HepG2 (cell line): ENCODE measurements around the gene CIROP. TPM values are rescaled to one million over a fixed set of nuclear protein-coding genes. Genes with fewer than 3 reads are reported as not detected.

Experiments
- CREB1 ChIP-seq, 2 experiments: fragments of 450-650 bp in 1 of 2; IDR thresholded peaks; 2 replicates each; pipeline ENCODE4 v1.6.1; 2016 to 2017; ENCODE audit warnings: control low read depth in 1 of 2, mild to moderate bottlenecking in 1 of 2, missing compliant biosample characterization in 1 of 2, missing genetic modification characterization in 1 of 2
- ESRRA ChIP-seq: sonication (generic); formaldehyde crosslinking; IDR thresholded peaks from 2 replicates; pipeline ENCODE4 v1.5.1; 2020; ENCODE audit warnings: mild to moderate bottlenecking, low read depth, missing genetic modification reagents
- FUBP1 ChIP-seq: sonication (generic); formaldehyde crosslinking; IDR thresholded peaks from 2 replicates; pipeline ENCODE4 v1.5.1; 2020; ENCODE audit warnings: missing genetic modification reagents, mild to moderate bottlenecking, borderline replicate concordance
- GABPA ChIP-seq, 2 experiments: IDR thresholded peaks; 2 replicates each; pipeline ENCODE4 v1.6.1; 2011 to 2016; ENCODE audit warnings: low read depth in 2 of 2, low read length in 1 of 2, missing biosample characterization in 1 of 2, missing genetic modification characterization in 1 of 2
- GABPB1 ChIP-seq: IDR thresholded peaks from 2 replicates; pipeline ENCODE4 v1.6.1; 2016; ENCODE audit warnings: mild to moderate bottlenecking, missing genetic modification reagents, moderate library complexity, missing compliant biosample characterization
- JDP2 ChIP-seq: sonication (generic); formaldehyde crosslinking; IDR thresholded peaks from 2 replicates; pipeline ENCODE4 v1.8.1; 2022; ENCODE audit warnings: missing genetic modification reagents, borderline replicate concordance
- KDM4B ChIP-seq: sonication (generic); formaldehyde crosslinking; IDR thresholded peaks from 2 replicates; pipeline ENCODE4 v1.4.0; 2020; ENCODE audit warnings: missing genetic modification reagents
- KLF15 ChIP-seq: sonication (generic); formaldehyde crosslinking; IDR thresholded peaks from 2 replicates; pipeline ENCODE4 v1.8.1; 2023; ENCODE audit warnings: borderline replicate concordance, mild to moderate bottlenecking, inconsistent platforms, missing genetic modification reagents, mixed read lengths
- MATR3 ChIP-seq: sonication (generic); formaldehyde crosslinking; IDR thresholded peaks from 2 replicates; pipeline ENCODE4 v1.4.0; 2020; ENCODE audit warnings: missing genetic modification reagents
- MTA1 ChIP-seq: sonication (generic); formaldehyde crosslinking; IDR thresholded peaks from 2 replicates; pipeline ENCODE4 v1.4.0; 2020; ENCODE audit warnings: missing genetic modification reagents, mild to moderate bottlenecking, borderline replicate concordance
- NR3C1 ChIP-seq: sonication (generic); formaldehyde crosslinking; IDR thresholded peaks from 2 replicates; pipeline ENCODE4 v1.4.0; 2020; ENCODE audit warnings: missing genetic modification reagents
- NRL ChIP-seq: sonication (generic); formaldehyde crosslinking; IDR thresholded peaks from 2 replicates; pipeline ENCODE4 v1.5.0; 2020; ENCODE audit warnings: missing genetic modification reagents, mild to moderate bottlenecking, moderate library complexity, borderline replicate concordance
- RBM39 ChIP-seq: fragments of 200-400 bp; formaldehyde crosslinking; IDR thresholded peaks from one replicate; pipeline ENCODE4 v1.6.1; 2018; ENCODE audit warnings: antibody characterized with exemption, mild to moderate bottlenecking, low read depth, low read length; ENCODE audit not compliant: poor library complexity, severe bottlenecking
- RNF219 ChIP-seq: sonication (generic); formaldehyde crosslinking; IDR thresholded peaks from 2 replicates; pipeline ENCODE4 v1.5.0; 2020; ENCODE audit warnings: mild to moderate bottlenecking, missing genetic modification reagents
- SIX4 ChIP-seq: sonication (generic); formaldehyde crosslinking; IDR thresholded peaks from 2 replicates; pipeline ENCODE4 v1.4.0; 2020; ENCODE audit warnings: missing genetic modification reagents
- TBL1XR1 ChIP-seq: fragments of 150-350 bp; IDR thresholded peaks from 2 replicates; pipeline ENCODE4 v1.6.1; 2014; ENCODE audit warnings: borderline replicate concordance, low read length; ENCODE audit not compliant: partially characterized antibody
- U2AF2 ChIP-seq: fragments of 200-400 bp; formaldehyde crosslinking; IDR thresholded peaks from 2 replicates; pipeline ENCODE4 v1.6.1; 2017; ENCODE audit warnings: low read depth, mild to moderate bottlenecking, low read length
- ZNF235 ChIP-seq: sonication (generic); formaldehyde crosslinking; IDR thresholded peaks from 2 replicates; pipeline ENCODE4 v1.8.1; 2023; ENCODE audit warnings: mild to moderate bottlenecking, missing genetic modification reagents, borderline replicate concordance
- ZNF362 ChIP-seq: sonication (generic); formaldehyde crosslinking; IDR thresholded peaks from 2 replicates; pipeline ENCODE4 v1.4.0; 2020; ENCODE audit warnings: missing genetic modification reagents, mild to moderate bottlenecking, borderline replicate concordance
- ZNF713 ChIP-seq: sonication (generic); formaldehyde crosslinking; IDR thresholded peaks from 2 replicates; pipeline ENCODE4 v1.4.0; 2020; ENCODE audit warnings: mild to moderate bottlenecking, missing genetic modification reagents
- ZNF780A ChIP-seq: sonication (generic); formaldehyde crosslinking; IDR thresholded peaks from 2 replicates; pipeline ENCODE4 v1.8.0; 2022; ENCODE audit warnings: mild to moderate bottlenecking, missing genetic modification reagents, moderate library complexity
- ZSCAN21 ChIP-seq: sonication (generic); formaldehyde crosslinking; IDR thresholded peaks from 2 replicates; pipeline ENCODE4 v1.8.0; 2022; ENCODE audit warnings: mild to moderate bottlenecking, missing genetic modification reagents, moderate library complexity, borderline replicate concordance
- polyA plus RNA-seq, 8 experiments: library from polyadenylated mRNA; depleted of rRNA in 3 of 8; stranded (reverse) in 7 of 8; unstranded in 1 of 8; fragments of >200 nt; fragmentation: Illumina TruSeq in 4 of 8; extraction: Trizol in 4 of 8; gene quantifications; 2 replicates each; pipeline versions ENCODE4 v1.2.1 to v1.2.3, GENCODE V29; 2011 to 2016; ENCODE audit warnings: low read depth in 4 of 8, missing spikeins in 1 of 8, mixed read lengths in 1 of 8; ENCODE audit not compliant: insufficient read depth in 1 of 8
- total RNA-seq, 5 experiments: library from RNA; depleted of rRNA; stranded (reverse); fragments of >200 nt; fragmentation: Illumina TruSeq; extraction: Trizol; gene quantifications; 2 replicates each; pipeline ENCODE4 v1.2.3, GENCODE V29; 2016; ENCODE audit warnings: low read depth in 1 of 5

Gene CIROP
- total and polyA plus RNA-seq, 2 of the 13 experiments (the other 11 are each of a cell fraction or from before 2014, with no cell fraction given) = 0.07 TPM; not detected in 1

DNA sequence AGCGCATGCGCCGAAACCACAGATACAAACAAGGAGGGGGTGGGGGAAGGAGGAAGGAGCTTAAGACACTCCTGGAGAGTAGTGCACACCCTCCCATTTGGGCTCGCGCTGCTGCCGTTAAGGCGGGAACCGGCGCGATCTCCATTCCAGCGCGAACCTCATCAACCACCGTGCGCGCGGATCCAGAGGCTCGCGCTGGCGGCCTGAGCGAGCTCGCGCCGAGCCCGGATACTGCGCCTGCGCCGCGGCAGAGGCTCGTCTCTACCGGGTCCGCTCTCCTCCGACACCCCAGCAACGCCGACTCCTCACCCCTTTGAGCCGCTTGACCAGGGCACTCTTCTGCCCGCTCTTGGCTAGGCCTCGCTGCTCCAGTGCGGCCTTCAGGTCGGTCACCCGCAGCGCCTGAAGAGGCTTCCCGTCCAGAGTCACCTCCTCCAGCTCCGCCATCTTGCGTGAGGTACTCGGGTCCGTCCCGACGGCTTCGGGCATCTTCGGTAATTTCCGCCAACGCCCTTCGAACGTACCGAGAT is 10.1 kb downstream of the CIROP start, which contains the start of gene ACIN1 (continued):
- TF ChIP-seq U2AF2 = no peak
- no peak for TF ChIP-seq JDP2 (CRISPR knock-in tag)
- peak; percentile 99 for TF ChIP-seq MTA1
- TF ChIP-seq KLF15 (CRISPR knock-in tag) = peak; percentile 92; the same call in 1 of the 2 replicates
- peak; percentile 62; the same call in 1 of the 2 replicates for TF ChIP-seq SIX4 (CRISPR knock-in tag)
- TF ChIP-seq FUBP1 (CRISPR knock-in tag) = no peak; the same call in 1 of the 2 replicates
- peak; percentile 89; the same call in 1 of the 2 replicates for TF ChIP-seq KDM4B (CRISPR knock-in tag)
- TF ChIP-seq CREB1 (IDR thresholded peaks at IDR 0.05) = no peak
- no peak for TF ChIP-seq CREB1 (CRISPR knock-in tag; IDR thresholded peaks at IDR 0.05)
- peak; percentile 92 for TF ChIP-seq ESRRA (CRISPR knock-in tag)
- TF ChIP-seq ZNF713 (CRISPR knock-in tag) = peak; percentile 100
- peak; percentile 98 for TF ChIP-seq ZSCAN21
- no peak for TF ChIP-seq MATR3 (CRISPR knock-in tag)
- TF ChIP-seq RNF219 (CRISPR knock-in tag) = no peak; the same call in 1 of the 2 replicates
- peak; percentile 99 for TF ChIP-seq RBM39
- 0 out of 2 replicates have a peak, but pooled peaks have one; percentile 39 for TF ChIP-seq NR3C1
- no peak for TF ChIP-seq GABPA (IDR thresholded peaks at IDR 0.05; ENCODE audit: low read depth, low read length)
- no peak for TF ChIP-seq GABPA (CRISPR knock-in tag; IDR thresholded peaks at IDR 0.05; ENCODE audit: low read depth)
- no peak for TF ChIP-seq ZNF780A (CRISPR knock-in tag)
- TF ChIP-seq NRL (CRISPR knock-in tag) = peak; percentile 99
- TF ChIP-seq ZNF235 = peak; percentile 99; the same call in 1 of the 2 replicates
- no peak for TF ChIP-seq TBL1XR1
- TF ChIP-seq GABPB1 (CRISPR knock-in tag) = peak; percentile 86
- peak; percentile 86 for TF ChIP-seq ZNF362 (CRISPR knock-in tag)
